ENCODE results near the gene BCL2L1. TPM values are rescaled to one million over a fixed set of nuclear protein-coding genes. Genes with fewer than 3 reads are reported as not detected.

The BCL2L1 gene
- total RNA-seq, 1 experiment from 2014 or later: 469 TPM

GRCh38 chr20:31718952-31719643, 3.6 kb downstream of the BCL2L1 start:
- Mint-ChIP-seq H3K27me3 (ENCODE audit: insufficient read depth, unreplicated experiment) (no peaks in the 10 kb centered on the region), H3K36me3 (ENCODE audit: insufficient read depth, unreplicated experiment) (peaks cover 100% of the 10 kb centered on the region), H3K4me3 (ENCODE audit: unreplicated experiment) (peak overlapping the region; percentile 96), H3K27ac (ENCODE audit: unreplicated experiment) (peak overlapping the region; percentile 97), H3K9me3 (ENCODE audit: unreplicated experiment) (no peaks in the 10 kb centered on the region), H3K4me1 (ENCODE audit: low read depth, unreplicated experiment) (peaks cover 50% of the 10 kb centered on the region)
- Histone ChIP-seq H3K36me3 (ENCODE audit: control insufficient read depth, insufficient read depth, low read length) (peaks cover 24% of the 10 kb centered on the region), H3K4me3 (ENCODE audit: low read depth, low read length) (peak overlapping the region; percentile 23), H3K27me3 (replicated peaks; ENCODE audit: control insufficient read depth, insufficient read depth, low read length) (no peaks in the 10 kb centered on the region), H3K4me1 (peaks cover 54% of the 10 kb centered on the region), H3K9me3 (no peaks in the 10 kb centered on the region)
- BruUV-seq (replicated peaks): no TSS peak
- ChIA-PET CTCF (interaction anchor here (0.6 to 6.4 kb wide), 12 partner anchors 9 to 156 kb away, joined by 3 to 394 read pairs (median 10); partner anchors contain the start of gene TPX2), POLR2A (interaction anchor here (1.1 to 6.5 kb wide), 16 partner anchors 8 to 146 kb away, joined by 3 to 178 read pairs (median 24); partner anchors contain the start of genes ID1 and TPX2)
- DNase-seq: peak; percentile 91 to 93
- no peak for TF ChIP-seq CTCF (IDR thresholded peaks at IDR 0.05; ENCODE audit: insufficient read depth in 1 of 2, low read depth in 1 of 2, low read length in 1 of 2, severe bottlenecking in 1 of 2, unreplicated experiment in 1 of 2)
- intact Hi-C loops (cut with micrococcal nuclease; ENCODE audit: unreplicated experiment): no loop called here

GRCh38 chr20:31717478-31718201, 5.0 kb downstream of the BCL2L1 start:
- H3K27me3 ChIP-seq (replicated peaks; ENCODE audit: control insufficient read depth, insufficient read depth, low read length): no peaks in the 10 kb centered on the region
- Mint-ChIP-seq H3K27me3 (ENCODE audit: insufficient read depth, unreplicated experiment) (no peaks in the 10 kb centered on the region), H3K9me3 (ENCODE audit: unreplicated experiment) (no peaks in the 10 kb centered on the region), H3K36me3 (ENCODE audit: insufficient read depth, unreplicated experiment) (peaks cover 100% of the 10 kb centered on the region), H3K27ac (ENCODE audit: unreplicated experiment) (peak overlapping the region; percentile 97), H3K4me3 (ENCODE audit: unreplicated experiment) (peak overlapping the region; percentile 96), H3K4me1 (ENCODE audit: low read depth, unreplicated experiment) (peaks cover 59% of the 10 kb centered on the region)
- intact Hi-C loops (cut with micrococcal nuclease; ENCODE audit: unreplicated experiment): no loop called here
- TF ChIP-seq CTCF (IDR thresholded peaks at IDR 0.05; ENCODE audit: insufficient read depth in 1 of 2, low read depth in 1 of 2, low read length in 1 of 2, severe bottlenecking in 1 of 2, unreplicated experiment in 1 of 2): no peak
- DNase-seq: no peak
- no peak overlapping the region; the same call in 1 of the 2 replicates for H3K4me3 ChIP-seq (ENCODE audit: low read depth, low read length)
- CTCF ChIA-PET: interaction anchor here (1.1 kb wide), 1 partner anchor 56 kb away, joined by 4 read pairs; no protein-coding TSS in a partner anchor
- peaks cover 68% of the 10 kb centered on the region for H3K4me1 ChIP-seq
- BruUV-seq (replicated peaks): no TSS peak
- peaks cover 26% of the 10 kb centered on the region for H3K36me3 ChIP-seq (ENCODE audit: control insufficient read depth, insufficient read depth, low read length)
- POLR2A ChIA-PET: interaction anchor here (0.5 to 6.4 kb wide), 11 partner anchors 9 to 1465 kb away, joined by 4 to 178 read pairs (median 8); no protein-coding TSS in a partner anchor
- no peaks in the 10 kb centered on the region for H3K9me3 ChIP-seq

- Mint-ChIP-seq H3K27me3 (ENCODE audit: insufficient read depth, unreplicated experiment) (no peaks in the 10 kb centered on the region), H3K4me3 (ENCODE audit: unreplicated experiment) (peak overlapping the region; percentile 96), H3K4me1 (ENCODE audit: low read depth, unreplicated experiment) (peaks cover 62% of the 10 kb centered on the region), H3K36me3 (ENCODE audit: insufficient read depth, unreplicated experiment) (peaks cover 99% of the 10 kb centered on the region), H3K27ac (ENCODE audit: unreplicated experiment) (peak overlapping the region; percentile 97), H3K9me3 (ENCODE audit: unreplicated experiment) (no peaks in the 10 kb centered on the region)
- DNase-seq: no peak
- no peaks in the 10 kb centered on the region for H3K27me3 ChIP-seq (replicated peaks; ENCODE audit: control insufficient read depth, insufficient read depth, low read length)
- H3K4me3 ChIP-seq (ENCODE audit: low read depth, low read length): no peak overlapping the region
- H3K36me3 ChIP-seq (ENCODE audit: control insufficient read depth, insufficient read depth, low read length): peaks cover 29% of the 10 kb centered on the region
- intact Hi-C loops (cut with micrococcal nuclease; ENCODE audit: unreplicated experiment): no loop called here
- H3K4me1 ChIP-seq: peaks cover 74% of the 10 kb centered on the region
- ChIA-PET CTCF (interaction anchor here (0.9 to 1.1 kb wide), 3 partner anchors 55 to 83 kb away, joined by 3 to 4 read pairs (median 4); no protein-coding TSS in a partner anchor), POLR2A (interaction anchor here (0.5 to 6.4 kb wide), 6 partner anchors 9 to 510 kb away, joined by 3 to 178 read pairs (median 6); no protein-coding TSS in a partner anchor)
- no TSS peak for BruUV-seq (replicated peaks)
- no peaks in the 10 kb centered on the region for H3K9me3 ChIP-seq
- TF ChIP-seq CTCF (IDR thresholded peaks at IDR 0.05; ENCODE audit: insufficient read depth in 1 of 2, low read depth in 1 of 2, low read length in 1 of 2, severe bottlenecking in 1 of 2, unreplicated experiment in 1 of 2): no peak
These were observed 5.7 kb downstream of the BCL2L1 start for GRCh38 chr20:31716818-31717477.

All from Caco-2 (cell line).